Measurements from ENCODE around the gene C1QTNF3.
"Not testable (repeated sequence)": the region's sequence is repeated elsewhere in the genome, so short reads cannot be mapped to it uniquely, and the experiment has no call there.

The C1QTNF3 gene

GRCh38 chr5:34013547-34013946 lies 29.5 kb downstream of the C1QTNF3 start:
- no peak for TF ChIP-seq CTCF (IDR thresholded peaks at IDR 0.05; ENCODE audit: low read depth, low read length)
- no peak for DNase-seq (ENCODE audit: low read depth, low spot score)
- no peak overlapping the region for H3K4me3 ChIP-seq (ENCODE audit: low read depth, low read length)
- in situ Hi-C loops (cut with HindIII; ENCODE audit: low sequenced_read_pairs) = no loop called here

GRCh38 chr5:34012791-34013190 lies 30.2 kb downstream of the C1QTNF3 start:
- H3K4me3 ChIP-seq (ENCODE audit: low read depth, low read length) = no peak overlapping the region
- in situ Hi-C loops (cut with HindIII; ENCODE audit: low sequenced_read_pairs) = no loop called here
- DNase-seq (ENCODE audit: low read depth, low spot score) = peak; percentile 52
- no peak for TF ChIP-seq CTCF (IDR thresholded peaks at IDR 0.05; ENCODE audit: low read depth, low read length)

GRCh38 chr5:34011536-34011935 lies 31.5 kb downstream of the C1QTNF3 start:
- in situ Hi-C loops (cut with HindIII; ENCODE audit: low sequenced_read_pairs) = no loop called here
- DNase-seq (ENCODE audit: low read depth, low spot score) = no peak
- H3K4me3 ChIP-seq (ENCODE audit: low read depth, low read length) = no peak overlapping the region
- no peak for TF ChIP-seq CTCF (IDR thresholded peaks at IDR 0.05; ENCODE audit: low read depth, low read length)

GRCh38 chr5:34010146-34010545 lies 32.9 kb downstream of the C1QTNF3 start:
- DNase-seq (ENCODE audit: low read depth, low spot score); in situ Hi-C loops (cut with HindIII; ENCODE audit: low sequenced_read_pairs); H3K4me3 ChIP-seq (ENCODE audit: low read depth, low read length): not testable (repeated sequence)

- in situ Hi-C loops (cut with HindIII; ENCODE audit: low sequenced_read_pairs) = no loop called here
- no peak overlapping the region for H3K4me3 ChIP-seq (ENCODE audit: low read depth, low read length)
- no peak for DNase-seq (ENCODE audit: low read depth, low spot score)
- TF ChIP-seq CTCF (IDR thresholded peaks at IDR 0.05; ENCODE audit: low read depth, low read length) = no peak
These were observed 33.4 kb downstream of the C1QTNF3 start for GRCh38 chr5:34009610-34010009.

- H3K4me3 ChIP-seq (ENCODE audit: low read depth, low read length) = peak overlapping the region; percentile 58
- no peak for TF ChIP-seq CTCF (IDR thresholded peaks at IDR 0.05; ENCODE audit: low read depth, low read length)
- in situ Hi-C loops (cut with HindIII; ENCODE audit: low sequenced_read_pairs) = no loop called here
- DNase-seq (ENCODE audit: low read depth, low spot score) = no peak
These were observed 34.2 kb downstream of the C1QTNF3 start for GRCh38 chr5:34008802-34009201.

- H3K4me3 ChIP-seq (ENCODE audit: low read depth, low read length) = peak within 1 kb of the TSS; percentile 58
- peak; percentile 12 for TF ChIP-seq CTCF (IDR thresholded peaks at IDR 0.05; ENCODE audit: low read depth, low read length)
- DNase-seq (ENCODE audit: low read depth, low spot score) = peak; percentile 99
- in situ Hi-C loops (cut with HindIII; ENCODE audit: low sequenced_read_pairs) = no loop called here
These were observed 35.1 kb downstream of the C1QTNF3 start, which contains the start of gene AMACR for GRCh38 chr5:34007621-34008600. AMACR (minus strand) TSS chr5:34008050; CDS start chr5:34008019, 31 bp downstream.
